Activated CD4-positive, alpha-beta T cell treated with anti-CD3 and anti-CD28 coated beads, Interleukin-2, amount 10 ng/mL, durations not matched to agents 24 days and 14 days (primary cell): ENCODE results near the gene TNK2. TPM values are rescaled to one million over a fixed set of nuclear protein-coding genes. Genes with fewer than 3 reads are reported as not detected.
"Not testable (repeated sequence)": the region's sequence is repeated elsewhere in the genome, so short reads cannot be mapped to it uniquely, and the experiment has no call there.

Experiments
- DNase-seq: peaks from one replicate; pipeline ENCODE4 v3.0.0; 2022
- H3K27ac Mint-ChIP-seq: one replicate; pipeline ENCODE4 v1.8.0; 2022; ENCODE audit warnings: mild to moderate bottlenecking, mixed read lengths
- H3K27me3 Mint-ChIP-seq: one replicate; pipeline ENCODE4 v1.8.0; 2022; ENCODE audit warnings: mixed read lengths
- H3K36me3 Mint-ChIP-seq: one replicate; pipeline ENCODE4 v1.8.0; 2022; ENCODE audit warnings: low read depth, mild to moderate bottlenecking, mixed read lengths
- H3K4me1 Mint-ChIP-seq: one replicate; pipeline ENCODE4 v1.8.0; 2021; ENCODE audit warnings: mixed read lengths
- H3K4me3 Mint-ChIP-seq: one replicate; pipeline ENCODE4 v1.8.0; 2022; ENCODE audit warnings: mild to moderate bottlenecking, moderate library complexity, mixed read lengths
- H3K9me3 Mint-ChIP-seq: one replicate; pipeline ENCODE4 v1.8.0; 2021; ENCODE audit warnings: mixed read lengths
- intact Hi-C: fragments of 100-400 bp; cut with micrococcal nuclease; formaldehyde crosslinking; loops from one replicate; pipeline ENCODE4 v1.15.1; 2023
- total RNA-seq: library from RNA; stranded (reverse); gene quantifications from 2 replicates; pipeline ENCODE4 v1.2.3, GENCODE V29; 2022

The TNK2 gene
- total RNA-seq, 1 donor from 2014 or later: 110 TPM

GRCh38 chr3:195821403-195822130 lies 86.8 kb downstream of the TNK2 start:
- intact Hi-C loops: no loop called here
- no peak overlapping the region for H3K27ac Mint-ChIP-seq
- no peak overlapping the region for H3K4me3 Mint-ChIP-seq
- no peaks in the 10 kb centered on the region for H3K4me1 Mint-ChIP-seq
- H3K27me3 Mint-ChIP-seq: peaks cover 2% of the 10 kb centered on the region
- DNase-seq: no peak
- no peaks in the 10 kb centered on the region for H3K36me3 Mint-ChIP-seq
- H3K9me3 Mint-ChIP-seq: no peaks in the 10 kb centered on the region

- Mint-ChIP-seq H3K4me1 (no peaks in the 10 kb centered on the region), H3K27ac (no peak overlapping the region), H3K9me3 (no peaks in the 10 kb centered on the region), H3K27me3 (peaks cover 2% of the 10 kb centered on the region), H3K36me3 (no peaks in the 10 kb centered on the region), H3K4me3 (no peak overlapping the region)
- intact Hi-C loops: no loop called here
- DNase-seq: no peak
Observed at GRCh38 chr3:195820901-195821300, 87.5 kb downstream of the TNK2 start.

GRCh38 chr3:195820186-195820585 lies 88.2 kb downstream of the TNK2 start:
- H3K9me3 Mint-ChIP-seq: no peaks in the 10 kb centered on the region
- no peak for DNase-seq
- H3K36me3 Mint-ChIP-seq: no peaks in the 10 kb centered on the region
- H3K4me3 Mint-ChIP-seq: no peak overlapping the region
- H3K4me1 Mint-ChIP-seq: no peaks in the 10 kb centered on the region
- intact Hi-C loops: no loop called here
- H3K27ac Mint-ChIP-seq: no peak overlapping the region
- peaks cover 2% of the 10 kb centered on the region for H3K27me3 Mint-ChIP-seq

GRCh38 chr3:195818301-195818700 lies 90.0 kb downstream of the TNK2 start:
- H3K4me1 Mint-ChIP-seq: no peaks in the 10 kb centered on the region

GRCh38 chr3:195817578-195818135 lies 90.7 kb downstream of the TNK2 start:
- no peak for DNase-seq
- no peak overlapping the region for H3K27ac Mint-ChIP-seq
- H3K36me3 Mint-ChIP-seq: no peaks in the 10 kb centered on the region
- no peaks in the 10 kb centered on the region for H3K9me3 Mint-ChIP-seq
- H3K4me3 Mint-ChIP-seq: no peak overlapping the region
- H3K4me1 Mint-ChIP-seq: no peaks in the 10 kb centered on the region
- intact Hi-C loops: no loop called here
- no peaks in the 10 kb centered on the region for H3K27me3 Mint-ChIP-seq

More at GRCh38 chr3:195818301-195818700, 90.0 kb downstream of the TNK2 start:
- Mint-ChIP-seq H3K4me3 (no peak overlapping the region), H3K27ac (no peak overlapping the region), H3K9me3 (no peaks in the 10 kb centered on the region), H3K36me3 (no peaks in the 10 kb centered on the region), H3K27me3 (no peaks in the 10 kb centered on the region)
- intact Hi-C loops: no loop called here
- no peak for DNase-seq

- DNase-seq, H3K4me3 Mint-ChIP-seq, H3K36me3 Mint-ChIP-seq, H3K9me3 Mint-ChIP-seq, intact Hi-C loops, H3K27ac Mint-ChIP-seq, H3K27me3 Mint-ChIP-seq, H3K4me1 Mint-ChIP-seq: not testable (repeated sequence)
Observed at GRCh38 chr3:195816276-195816913, 92.0 kb downstream of the TNK2 start.

- H3K9me3 Mint-ChIP-seq: no peaks in the 10 kb centered on the region
- H3K27ac Mint-ChIP-seq: no peak overlapping the region
- no peaks in the 10 kb centered on the region for H3K27me3 Mint-ChIP-seq
- no peak for DNase-seq
- intact Hi-C loops: no loop called here
- H3K36me3 Mint-ChIP-seq: no peaks in the 10 kb centered on the region
- H3K4me1 Mint-ChIP-seq: no peaks in the 10 kb centered on the region
- H3K4me3 Mint-ChIP-seq: no peak overlapping the region
Observed at GRCh38 chr3:195815169-195815771, 93.1 kb downstream of the TNK2 start.

- no peak overlapping the region for H3K4me3 Mint-ChIP-seq
- H3K27me3 Mint-ChIP-seq: no peaks in the 10 kb centered on the region
- H3K36me3 Mint-ChIP-seq: no peaks in the 10 kb centered on the region
- no peak for DNase-seq
- H3K4me1 Mint-ChIP-seq: no peaks in the 10 kb centered on the region
- H3K27ac Mint-ChIP-seq: peak overlapping the region; percentile 38
- intact Hi-C loops: no loop called here
- H3K9me3 Mint-ChIP-seq: no peaks in the 10 kb centered on the region
Observed at GRCh38 chr3:195813916-195814640, 94.3 kb downstream of the TNK2 start.

Other genes starting within 250 kb of the TNK2 start
- gene MUC20, start 187.6 kb downstream of the TNK2 start, total RNA-seq: 2.9 and 3.7 TPM in 2 replicates
- gene MUC4, start 96.6 kb downstream of the TNK2 start, total RNA-seq: 0.68 and 0.90 TPM in 2 replicates
- gene TFRC, start 173.5 kb upstream of the TNK2 start, total RNA-seq: 725 and 748 TPM in 2 replicates